ENCODE results near the gene AIF1L. TPM values are rescaled to one million over a fixed set of nuclear protein-coding genes. Genes with fewer than 3 reads are reported as not detected.
"Not testable (repeated sequence)": the region's sequence is repeated elsewhere in the genome, so short reads cannot be mapped to it uniquely, and the experiment has no call there.

AIF1L gene
- total RNA-seq, 3 donors from 2014 or later: 1.4 to 5.6 (median 5.0) TPM

DNA sequence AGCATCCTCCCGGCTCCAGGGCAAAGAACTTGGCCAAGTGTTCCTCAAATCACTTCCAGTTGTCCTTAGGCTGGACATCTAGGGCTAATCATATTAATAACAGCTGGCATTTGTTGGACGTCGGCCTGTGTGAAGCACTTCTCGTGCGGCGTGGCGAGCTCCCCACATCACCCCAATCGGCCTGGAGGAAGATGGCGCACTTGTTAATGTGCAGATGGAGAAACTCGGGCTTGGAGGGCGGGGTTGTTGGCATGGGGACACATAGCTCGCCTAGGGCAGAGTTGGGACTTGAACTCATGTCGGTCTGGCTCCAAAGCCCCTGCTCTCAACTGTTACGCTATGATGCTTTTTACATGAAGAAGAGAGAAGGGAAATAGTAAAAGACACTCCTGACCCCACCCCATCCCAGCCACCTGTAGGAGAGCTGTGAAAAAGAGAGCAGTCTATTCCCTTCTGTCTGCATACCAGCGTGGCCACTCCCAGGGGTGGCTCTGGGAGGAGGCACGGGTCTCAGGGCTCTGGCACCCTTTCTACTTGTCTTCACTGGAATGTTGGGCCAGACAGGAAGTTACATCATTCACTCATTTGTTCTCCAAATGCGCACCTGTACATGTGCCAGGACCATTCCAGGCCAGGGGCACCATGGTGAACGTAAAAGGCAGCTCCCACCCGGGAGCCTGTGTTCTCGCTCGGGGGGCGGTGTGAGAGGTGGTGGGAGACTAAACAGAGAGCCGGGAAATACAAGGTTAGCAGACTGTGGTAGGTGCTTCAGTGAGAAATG is 16.2 kb downstream of the AIF1L start:
- Histone ChIP-seq H3K9me3 (no peaks in the 10 kb centered on the region), H3K36me3 (ENCODE audit: low read depth) (no peaks in the 10 kb centered on the region), H3K4me1 (ENCODE audit: low read depth) (no peaks in the 10 kb centered on the region), H3K4me3 (no peak overlapping the region)
- intact Hi-C loops (cut with DNase I, micrococcal nuclease): no loop called here
- TF ChIP-seq, protein P1, sequence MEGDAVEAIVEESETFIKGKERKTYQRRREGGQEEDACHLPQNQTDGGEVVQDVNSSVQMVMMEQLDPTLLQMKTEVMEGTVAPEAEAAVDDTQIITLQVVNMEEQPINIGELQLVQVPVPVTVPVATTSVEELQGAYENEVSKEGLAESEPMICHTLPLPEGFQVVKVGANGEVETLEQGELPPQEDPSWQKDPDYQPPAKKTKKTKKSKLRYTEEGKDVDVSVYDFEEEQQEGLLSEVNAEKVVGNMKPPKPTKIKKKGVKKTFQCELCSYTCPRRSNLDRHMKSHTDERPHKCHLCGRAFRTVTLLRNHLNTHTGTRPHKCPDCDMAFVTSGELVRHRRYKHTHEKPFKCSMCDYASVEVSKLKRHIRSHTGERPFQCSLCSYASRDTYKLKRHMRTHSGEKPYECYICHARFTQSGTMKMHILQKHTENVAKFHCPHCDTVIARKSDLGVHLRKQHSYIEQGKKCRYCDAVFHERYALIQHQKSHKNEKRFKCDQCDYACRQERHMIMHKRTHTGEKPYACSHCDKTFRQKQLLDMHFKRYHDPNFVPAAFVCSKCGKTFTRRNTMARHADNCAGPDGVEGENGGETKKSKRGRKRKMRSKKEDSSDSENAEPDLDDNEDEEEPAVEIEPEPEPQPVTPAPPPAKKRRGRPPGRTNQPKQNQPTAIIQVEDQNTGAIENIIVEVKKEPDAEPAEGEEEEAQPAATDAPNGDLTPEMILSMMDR (IDR thresholded peaks at IDR 0.05): no peak
- ATAC-seq (no peak), DNase-seq (no peak)

- Histone ChIP-seq H3K9me3 (no peaks in the 10 kb centered on the region), H3K4me1 (ENCODE audit: low read depth) (no peaks in the 10 kb centered on the region), H3K36me3 (ENCODE audit: low read depth) (no peaks in the 10 kb centered on the region), H3K4me3 (no peak overlapping the region)
- no peak for ATAC-seq
- TF ChIP-seq, protein P1 (IDR thresholded peaks at IDR 0.05): no peak
- DNase-seq: no peak
- intact Hi-C loops (cut with DNase I, micrococcal nuclease): no loop called here
These were observed 17.3 kb downstream of the AIF1L start for GRCh38 chr9:131113655-131114054.

GRCh38 chr9:131114084-131114535 is 17.8 kb downstream of the AIF1L start:
- Histone ChIP-seq H3K36me3 (ENCODE audit: low read depth) (no peaks in the 10 kb centered on the region), H3K4me1 (ENCODE audit: low read depth) (no peaks in the 10 kb centered on the region), H3K4me3 (no peak overlapping the region), H3K9me3 (no peaks in the 10 kb centered on the region)
- ATAC-seq (no peak), DNase-seq (no peak)
- intact Hi-C loops (cut with DNase I, micrococcal nuclease): no loop called here
- TF ChIP-seq, protein P1 (IDR thresholded peaks at IDR 0.05): no peak

- DNase-seq; H3K4me1 ChIP-seq (ENCODE audit: low read depth); H3K36me3 ChIP-seq (ENCODE audit: low read depth); H3K9me3 ChIP-seq; ATAC-seq; H3K4me3 ChIP-seq; intact Hi-C loops (cut with DNase I, micrococcal nuclease): not testable (repeated sequence)
These were observed 19.0 kb downstream of the AIF1L start for GRCh38 chr9:131115360-131115742.

DNA sequence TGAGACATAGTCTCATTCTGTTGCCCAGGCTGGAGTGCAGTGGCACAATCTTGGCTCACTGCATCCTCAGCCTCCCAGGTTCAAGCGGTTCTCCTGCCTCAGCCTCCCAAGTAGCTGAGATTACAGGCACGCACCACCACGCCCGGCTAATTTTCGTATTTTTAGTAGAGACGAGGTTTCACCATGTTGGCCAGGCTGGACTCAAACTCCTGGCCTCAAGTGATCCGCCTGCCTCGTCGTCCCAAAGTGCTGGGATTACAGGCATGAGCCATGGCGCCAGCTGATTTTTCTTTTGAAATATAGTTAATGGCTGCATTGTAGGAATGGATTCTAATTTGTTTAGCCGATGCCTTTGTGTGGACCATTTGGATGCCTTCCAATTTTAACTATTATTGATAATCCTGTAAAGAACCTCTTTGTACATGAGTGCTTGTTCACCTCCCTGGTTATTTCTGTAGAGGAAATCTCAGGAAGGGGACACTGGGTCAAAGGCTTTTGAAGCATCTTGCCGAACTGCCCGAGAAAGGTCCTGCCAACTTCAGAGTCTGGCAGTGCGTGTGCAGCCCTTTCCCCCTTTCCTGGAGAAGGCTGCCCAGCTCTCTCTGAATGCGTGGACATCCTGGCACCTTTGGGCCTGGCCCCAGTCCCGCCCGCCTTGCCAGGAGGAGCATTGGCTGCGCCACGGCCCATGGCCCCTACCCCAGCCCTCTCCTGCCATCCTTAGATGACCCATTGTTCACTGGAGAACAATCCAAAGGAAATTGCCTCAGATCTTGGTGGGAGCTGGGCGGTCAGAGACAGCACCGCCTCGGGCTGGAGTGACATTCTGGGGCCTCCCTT is 20.2 kb downstream of the AIF1L start:
- no peaks in the 10 kb centered on the region for H3K4me1 ChIP-seq (ENCODE audit: low read depth)
- no peak overlapping the region for H3K4me3 ChIP-seq
- no peaks in the 10 kb centered on the region for H3K36me3 ChIP-seq (ENCODE audit: low read depth)
- intact Hi-C loops (cut with DNase I, micrococcal nuclease): no loop called here
- H3K9me3 ChIP-seq: no peaks in the 10 kb centered on the region
- ATAC-seq (no peak), DNase-seq (no peak)
- TF ChIP-seq, protein P1 (IDR thresholded peaks at IDR 0.05): no peak
